Left ventricle myocardium superior (tissue), 1 donor: ENCODE results near the gene SLC25A51. TPM values are rescaled to one million over a fixed set of nuclear protein-coding genes. Genes with fewer than 3 reads are reported as not detected.

Experiments
- ATAC-seq: fragments of 200-7000 bp; cut with Tn5 transposase; one replicate; pipeline ENCODE4 v1.9.1; 2020; ENCODE audit warnings: mild to moderate bottlenecking, moderate library complexity
- DNase-seq: peaks from one replicate; pipeline ENCODE4 v3.0.0-alpha.2; 2020
- intact Hi-C: fragments of 100-400 bp; cut with micrococcal nuclease; formaldehyde crosslinking; loops from one replicate; pipeline ENCODE4 v1.11.0; 2022
- total RNA-seq: library from RNA; stranded (reverse); fragmentation: NEBNext Ultra II Directional; extraction: Animal tissue kit (Norgen Biotek cat#: 25700); gene quantifications from one replicate; pipeline ENCODE4 v1.2.1, GENCODE V29; 2021
- donor health status: DM: no; HTN: yes; CAD: no; lungs with severe emphysema.

The SLC25A51 gene
- total RNA-seq, 1 donor from 2014 or later = 23.0 TPM

DNA sequence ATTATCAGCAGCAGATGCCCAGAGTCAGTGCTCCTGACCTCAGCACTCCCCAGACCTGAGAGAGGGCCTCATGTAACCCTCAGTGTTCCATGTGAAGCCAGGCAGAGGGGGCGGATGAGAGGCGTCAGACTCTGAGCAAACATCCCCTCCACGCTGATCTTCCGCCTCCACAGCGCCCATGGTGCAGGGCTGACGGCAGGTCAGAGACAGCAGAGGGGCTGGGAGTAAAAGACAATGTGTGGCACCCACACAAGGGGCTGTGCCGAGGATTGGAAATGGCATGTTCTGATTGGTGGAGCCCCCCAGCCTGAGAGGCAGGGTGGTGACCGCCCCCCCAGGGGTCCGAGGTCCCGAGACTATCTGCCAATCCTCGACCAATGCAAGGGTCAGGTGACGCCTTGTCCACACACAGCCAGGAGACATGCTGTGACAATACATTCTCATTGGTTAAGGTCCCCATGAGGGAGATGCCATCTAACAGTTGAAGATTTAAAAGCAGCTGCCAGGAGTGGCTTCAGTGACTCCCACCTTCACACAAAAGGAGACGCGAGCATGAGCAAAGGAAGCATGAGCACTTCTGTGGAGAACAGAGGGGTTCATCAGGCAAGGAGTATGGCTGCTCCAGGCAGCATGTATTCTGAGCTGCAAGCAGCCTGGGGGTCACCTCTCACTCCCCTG lies 19.3 kb upstream of the SLC25A51 start:
- intact Hi-C loops = loop anchor here (10.0 kb wide), 1 partner anchor 142 kb away; the partner anchor contains the start of gene SHB
- DNase-seq (no peak), ATAC-seq (no peak)

DNA sequence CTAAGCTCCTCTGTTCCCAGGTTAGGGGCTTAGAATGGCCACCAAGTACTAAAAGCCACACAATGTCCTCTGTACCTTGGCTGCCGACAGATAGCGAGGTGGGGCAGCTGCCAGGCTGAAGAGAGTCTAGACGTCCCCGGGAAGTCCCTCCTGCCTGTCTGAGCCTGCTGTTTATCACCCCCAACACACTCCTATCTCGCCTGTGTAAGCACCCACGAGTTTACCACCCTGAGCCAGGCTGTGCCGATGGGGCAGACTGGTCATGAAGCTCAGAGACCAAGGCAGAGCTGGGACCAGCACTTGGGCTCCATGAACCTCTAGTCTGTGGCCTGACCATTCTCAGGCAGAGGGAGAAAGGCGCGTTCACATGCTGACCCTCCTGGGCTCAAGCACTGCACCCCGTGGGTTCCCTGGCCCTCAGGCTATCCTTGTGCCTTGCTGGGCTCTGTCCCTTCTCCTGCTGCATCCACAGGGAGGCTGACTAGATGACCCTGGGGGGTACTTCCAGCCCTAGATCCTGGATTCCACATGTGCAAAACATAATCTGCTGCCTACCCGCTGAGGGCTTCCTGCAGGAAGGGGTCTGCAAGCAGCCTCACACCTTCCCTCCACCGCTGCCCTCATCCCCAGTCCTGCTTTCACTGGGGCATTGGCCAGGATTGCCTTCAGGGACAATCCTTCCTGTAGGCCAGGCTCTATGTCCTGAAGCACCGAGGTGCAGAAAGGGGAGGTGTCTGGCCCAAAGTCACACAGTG lies 18.6 kb upstream of the SLC25A51 start:
- intact Hi-C loops = loop anchor here (10.0 kb wide), 1 partner anchor 142 kb away; the partner anchor contains the start of gene SHB
- ATAC-seq = peak; percentile 94
- DNase-seq = peak; percentile 78

DNA sequence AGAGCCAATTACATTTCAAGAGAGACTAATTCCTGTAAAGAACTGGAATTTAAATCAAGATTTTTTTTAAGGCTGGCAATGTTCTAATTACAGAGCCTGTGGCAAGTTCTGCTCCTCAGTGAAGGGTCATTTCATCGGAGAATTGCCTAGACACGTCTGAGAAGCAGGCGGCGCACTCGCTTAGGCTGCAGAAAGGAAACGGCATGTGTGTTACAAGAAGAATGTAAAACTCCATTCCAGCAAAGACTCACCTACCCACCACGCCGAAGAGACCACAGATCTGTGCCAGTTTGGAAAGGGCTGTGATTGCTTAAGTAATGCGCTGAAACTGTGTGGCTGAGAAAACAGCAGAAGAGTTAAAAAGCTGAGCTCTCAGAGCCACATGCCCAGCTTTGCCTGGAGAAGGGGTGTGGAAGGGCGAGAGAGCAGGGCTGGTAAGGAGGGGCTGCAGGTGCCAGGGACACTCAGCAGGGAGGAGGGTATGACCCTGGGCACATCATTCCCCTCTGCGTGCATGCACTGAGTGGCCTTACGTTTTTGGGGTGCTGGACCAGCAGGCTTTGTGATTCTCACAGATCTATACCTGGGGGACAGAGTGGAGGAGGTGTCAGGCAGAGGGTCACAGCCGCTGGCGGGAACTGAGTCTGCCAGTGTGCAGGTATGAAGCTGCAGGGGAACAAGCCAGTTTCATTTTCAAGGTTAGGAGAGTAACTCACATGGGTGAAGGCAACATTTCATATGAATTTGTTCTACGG lies 17.8 kb upstream of the SLC25A51 start:
- peak; percentile 2 for ATAC-seq
- intact Hi-C loops = loop anchor here (10.0 kb wide), 1 partner anchor 143 kb away; the partner anchor contains the start of gene SHB
- no peak for DNase-seq

DNA sequence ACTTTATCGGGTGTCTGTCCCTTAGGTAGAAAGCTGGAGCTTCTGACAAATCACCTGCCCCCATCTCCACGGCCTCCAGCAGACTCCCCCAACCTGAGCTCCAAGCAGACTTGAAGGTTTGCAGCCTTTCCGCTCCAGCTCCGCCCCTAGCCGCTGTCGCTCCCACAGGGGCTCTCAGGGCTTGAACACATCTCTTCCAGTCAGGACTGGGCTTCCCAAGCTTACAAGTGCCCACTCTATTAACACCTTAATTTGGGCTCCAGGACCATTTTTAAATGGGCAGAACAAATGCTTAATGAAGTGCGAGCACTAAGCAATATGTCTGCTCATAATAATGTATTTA lies 17.2 kb upstream of the SLC25A51 start:
- intact Hi-C loops = loop anchor here (10.0 kb wide), 1 partner anchor 144 kb away; the partner anchor contains the start of gene SHB
- DNase-seq (no peak), ATAC-seq (no peak)

DNA sequence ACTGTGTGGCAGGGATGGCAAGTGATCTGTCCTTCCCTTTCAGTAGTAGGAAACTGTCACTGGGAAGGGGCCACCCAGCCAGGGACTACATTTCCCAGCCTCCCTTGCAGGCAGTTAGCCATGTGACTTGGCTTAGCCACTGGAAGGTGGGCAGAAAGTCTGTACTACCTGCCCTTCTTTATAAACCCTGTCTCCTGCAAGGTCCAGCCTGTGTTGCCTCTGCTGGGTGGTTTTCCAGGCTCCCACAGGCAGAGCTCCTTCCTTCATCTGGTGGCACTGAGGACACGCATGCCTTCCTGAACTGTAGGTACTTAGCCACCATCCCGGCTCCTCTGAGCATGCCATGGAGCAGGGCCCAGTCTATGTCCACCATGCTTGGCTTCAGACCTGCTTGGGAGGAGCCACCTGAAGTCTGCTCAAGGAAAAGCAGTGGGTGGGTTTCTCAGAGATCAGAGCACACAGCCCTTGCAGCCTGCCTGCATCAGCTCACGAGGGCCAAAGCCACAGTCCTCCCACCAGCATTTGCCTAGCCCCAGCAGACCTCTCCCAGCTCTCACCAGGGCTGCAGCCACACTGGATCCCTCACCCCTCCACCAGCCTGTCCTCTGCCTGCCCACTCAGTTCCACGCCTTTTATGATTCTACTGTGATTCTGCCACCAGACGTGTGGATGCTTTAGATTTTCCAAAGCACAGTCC lies 16.7 kb upstream of the SLC25A51 start:
- no peak for DNase-seq

DNA sequence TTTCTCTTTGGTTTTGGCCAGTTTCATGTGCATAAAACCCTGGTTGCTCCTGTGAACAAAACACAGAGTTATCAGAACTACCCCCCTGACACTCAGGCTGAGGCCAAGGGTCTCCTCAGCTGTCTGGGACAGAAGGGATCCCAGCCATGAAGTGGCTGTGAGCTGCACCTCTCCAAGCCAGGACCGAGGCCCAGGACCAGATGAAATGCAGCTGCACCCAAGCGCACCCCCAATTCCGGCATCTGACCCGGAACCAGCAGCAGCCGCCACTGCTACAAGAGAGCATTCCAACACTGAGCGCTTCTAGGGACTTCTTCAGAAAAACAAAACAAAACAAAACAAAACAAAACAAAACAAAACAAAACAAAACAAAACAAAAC lies 16.0 kb upstream of the SLC25A51 start:
- intact Hi-C loops = loop anchor here (5.0 to 10.0 kb wide), 3 partner anchors 55 to 242 kb away; partner anchors contain the start of gene SHB
- ATAC-seq (no peak), DNase-seq (no peak)

More for the DNA sequence above, 16.7 kb upstream of the SLC25A51 start:
- intact Hi-C loops = loop anchor here (10.0 kb wide), 1 partner anchor 144 kb away; the partner anchor contains the start of gene SHB
- no peak for ATAC-seq

DNA sequence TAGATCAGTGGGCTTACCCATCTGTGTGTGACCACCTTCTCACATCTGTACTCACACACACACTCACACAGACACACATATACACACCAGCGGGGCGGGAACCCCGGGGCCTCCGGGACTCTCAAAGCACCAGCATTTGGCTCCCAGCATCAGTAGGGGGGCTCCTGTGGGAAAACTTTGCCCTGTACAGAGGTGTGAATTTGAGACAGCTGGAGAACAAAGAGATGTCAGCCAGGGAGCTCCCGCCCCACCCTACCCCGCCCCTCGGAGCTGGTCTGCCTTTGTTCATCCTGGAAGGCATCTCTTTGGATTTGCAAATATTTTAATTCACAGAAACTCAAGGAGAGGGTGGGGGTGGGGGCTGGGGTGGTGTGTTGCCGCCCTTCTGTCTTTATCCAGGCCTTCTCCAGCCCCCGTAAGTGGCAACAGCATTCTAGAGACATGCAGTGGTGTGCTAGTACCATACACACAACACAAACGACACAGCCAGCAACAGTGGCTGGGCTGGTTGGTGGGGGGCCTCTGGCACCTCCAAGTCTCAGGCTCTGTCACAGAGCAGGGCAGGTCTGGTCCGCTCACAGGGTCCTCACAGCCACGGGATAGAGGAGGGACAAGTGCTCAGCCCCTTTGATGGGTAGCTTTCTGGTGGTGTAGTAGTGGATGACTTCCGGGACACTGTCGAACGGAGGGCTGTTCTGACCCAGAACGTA lies 15.5 kb upstream of the SLC25A51 start:
- DNase-seq = no peak
- ATAC-seq = no peak
- intact Hi-C loops = loop anchor here (5.0 to 10.0 kb wide), 2 partner anchors 55 to 243 kb away; no protein-coding TSS in a partner anchor

DNA sequence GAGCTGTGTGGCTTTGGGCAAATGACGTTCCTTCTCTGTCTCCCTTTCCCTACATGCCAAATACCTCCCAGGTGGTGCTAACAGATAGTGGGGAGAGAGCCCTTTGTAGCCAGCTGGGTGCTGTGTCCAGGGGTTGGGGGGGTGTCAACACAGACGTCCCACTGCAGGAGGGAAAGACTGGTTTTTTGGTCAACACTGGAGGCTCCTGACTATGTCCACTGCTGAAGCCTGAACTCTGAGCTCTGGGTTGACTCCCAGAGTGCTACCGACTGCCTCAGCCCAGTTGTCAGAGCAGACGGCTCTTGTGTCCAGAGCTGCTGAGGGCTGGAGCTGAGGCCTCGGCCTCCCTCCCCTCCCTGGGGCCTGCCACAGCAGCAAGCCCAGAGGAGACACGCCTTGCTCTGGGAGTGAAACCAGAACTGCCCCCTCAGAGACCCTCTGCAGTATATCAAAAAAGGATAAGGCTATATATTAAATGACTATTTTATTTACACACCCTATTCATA lies 14.8 kb upstream of the SLC25A51 start:
- intact Hi-C loops = loop anchor here (5.0 to 10.0 kb wide), 2 partner anchors 56 to 244 kb away; no protein-coding TSS in a partner anchor
- no peak for DNase-seq
- no peak for ATAC-seq

DNA sequence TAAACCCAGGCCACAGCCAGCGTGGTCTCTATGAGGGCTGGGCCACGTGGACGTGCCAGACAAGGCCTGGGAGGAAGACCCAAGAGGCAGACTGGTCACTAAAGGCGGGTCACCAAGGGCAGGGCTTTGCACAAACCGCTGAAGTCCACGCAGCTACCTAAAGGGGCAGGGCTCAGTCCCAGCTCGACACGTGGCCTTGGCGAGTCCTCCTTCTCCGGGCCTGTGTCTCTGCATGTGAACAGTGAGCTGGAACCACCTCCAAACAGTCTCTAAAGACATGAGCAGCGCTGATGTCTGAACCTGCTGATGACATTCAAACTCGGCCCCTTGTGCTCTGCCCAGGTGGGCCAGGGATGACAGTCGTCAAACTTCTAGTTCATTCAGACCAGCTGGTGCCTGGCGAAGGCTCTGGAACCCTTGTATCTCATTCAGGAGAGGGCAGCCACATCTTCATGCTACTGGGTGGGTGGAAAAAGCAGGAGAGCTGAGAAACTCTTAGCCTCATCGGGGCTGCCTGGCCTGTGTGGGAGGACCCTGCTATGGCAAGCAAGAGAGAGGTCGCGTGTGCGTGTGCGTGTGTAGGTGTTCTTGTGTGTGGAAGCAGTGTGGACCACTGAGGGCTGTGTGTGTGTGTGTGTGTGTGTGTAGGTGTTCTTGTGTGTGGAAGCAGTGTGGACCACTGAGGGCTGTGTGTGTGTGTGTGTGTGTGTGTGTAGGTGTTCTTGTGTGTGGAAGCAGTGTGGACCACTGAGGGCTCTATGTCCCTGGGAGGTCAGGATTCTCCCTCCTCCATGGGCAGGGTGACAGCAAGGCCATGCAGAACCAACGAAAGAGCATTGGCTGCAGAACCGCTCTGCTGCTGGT lies 14.1 kb upstream of the SLC25A51 start:
- intact Hi-C loops = loop anchor here (5.0 to 10.0 kb wide), 2 partner anchors 57 to 244 kb away; no protein-coding TSS in a partner anchor
- ATAC-seq = no peak
- no peak for DNase-seq

DNA sequence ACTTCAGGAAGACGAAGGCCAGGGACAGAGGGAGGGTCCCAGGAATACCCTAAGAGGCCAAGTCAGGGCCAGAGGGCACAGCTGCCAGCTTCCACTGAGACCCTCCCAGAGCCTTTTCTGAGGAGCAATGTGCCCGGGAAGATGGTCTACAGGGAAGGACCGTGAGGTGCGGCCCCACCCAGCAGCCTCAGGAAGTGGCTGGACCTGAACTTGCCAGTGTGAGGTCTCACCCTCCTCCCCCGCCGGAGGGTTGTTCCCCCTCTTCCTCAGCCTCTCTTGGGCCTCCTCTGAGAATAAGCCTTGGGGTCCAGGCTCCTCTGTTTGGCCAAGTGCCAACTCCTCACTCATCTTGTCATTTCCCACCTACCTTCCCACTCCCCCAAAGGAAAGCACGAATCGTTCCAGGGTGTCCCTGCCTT lies 13.4 kb upstream of the SLC25A51 start:
- no peak for ATAC-seq
- intact Hi-C loops = loop anchor here (5.0 to 10.0 kb wide), 2 partner anchors 57 to 245 kb away; no protein-coding TSS in a partner anchor
- DNase-seq = no peak

DNA sequence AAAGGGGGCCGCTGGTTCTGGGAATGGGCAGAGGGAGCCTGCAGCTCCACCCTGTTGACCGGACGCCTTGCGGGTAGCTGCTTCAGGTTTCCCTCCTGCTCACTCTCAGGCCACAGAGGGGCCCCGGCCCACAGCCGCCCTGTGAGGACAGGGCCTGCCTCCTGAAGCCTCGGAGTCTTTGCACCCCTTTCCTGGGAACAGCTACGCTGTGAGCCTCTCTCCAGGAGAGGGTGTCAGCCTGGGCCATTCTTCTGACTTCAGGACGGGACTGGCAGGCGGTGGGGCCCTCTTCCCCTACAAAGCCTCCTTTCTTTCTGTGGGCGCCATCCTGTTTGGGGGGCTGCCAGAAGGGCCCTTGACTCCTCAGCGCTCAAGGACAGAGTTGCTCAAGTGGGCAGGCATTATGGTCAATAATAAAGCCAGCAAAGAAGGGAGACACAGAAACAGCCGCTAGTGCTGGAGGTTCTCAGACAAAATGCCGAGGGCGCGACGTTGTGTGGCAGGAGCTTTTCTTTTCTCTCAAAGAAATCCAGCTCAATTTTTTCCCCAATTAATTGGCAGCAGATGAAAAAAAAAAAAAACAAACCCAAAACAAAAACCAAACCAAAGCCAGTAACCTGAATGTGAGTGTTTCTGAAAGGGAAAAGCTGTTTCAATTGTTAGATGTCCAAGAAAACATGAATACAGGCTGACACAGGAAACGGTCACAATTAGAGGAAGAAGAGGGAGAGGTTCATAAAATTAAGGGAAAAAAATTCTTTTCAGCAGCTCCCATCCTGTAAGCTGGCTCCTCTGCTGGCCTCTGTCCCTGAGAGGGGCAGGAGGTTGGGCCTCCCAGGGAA lies 12.8 kb upstream of the SLC25A51 start:
- peak; percentile 6 for ATAC-seq
- no peak for DNase-seq
- intact Hi-C loops = loop anchor here (5.0 to 10.0 kb wide), 2 partner anchors 58 to 246 kb away; no protein-coding TSS in a partner anchor

DNA sequence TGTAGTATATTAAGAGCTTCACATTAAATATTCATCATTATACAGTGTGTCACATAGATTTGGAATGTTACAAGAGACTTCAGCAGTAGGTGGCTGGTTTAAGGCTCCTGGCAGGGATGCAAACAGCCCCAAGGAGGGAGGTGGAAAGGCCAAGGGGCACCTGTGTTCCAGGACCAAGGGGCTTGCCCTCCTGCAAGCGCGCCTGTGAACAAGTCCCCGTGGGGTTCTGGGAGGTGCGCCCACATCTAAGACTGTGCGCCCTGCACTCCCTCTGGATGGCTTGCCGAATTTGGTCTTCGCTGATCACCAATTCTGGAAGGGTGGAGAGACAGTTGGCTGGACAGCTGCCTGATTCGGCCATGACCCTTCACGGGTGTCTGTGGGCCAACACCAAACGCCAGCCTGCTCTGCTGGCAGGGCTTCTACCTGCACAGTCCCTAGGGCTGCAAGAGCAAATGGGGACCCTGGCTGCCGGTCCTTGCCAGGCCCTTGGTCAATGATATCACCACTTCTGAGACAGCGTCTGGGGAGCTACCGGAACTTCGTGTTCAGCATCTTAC lies 12.1 kb upstream of the SLC25A51 start:
- intact Hi-C loops = loop anchor here (5.0 to 10.0 kb wide), 2 partner anchors 59 to 246 kb away; no protein-coding TSS in a partner anchor
- ATAC-seq = no peak
- no peak for DNase-seq

DNA sequence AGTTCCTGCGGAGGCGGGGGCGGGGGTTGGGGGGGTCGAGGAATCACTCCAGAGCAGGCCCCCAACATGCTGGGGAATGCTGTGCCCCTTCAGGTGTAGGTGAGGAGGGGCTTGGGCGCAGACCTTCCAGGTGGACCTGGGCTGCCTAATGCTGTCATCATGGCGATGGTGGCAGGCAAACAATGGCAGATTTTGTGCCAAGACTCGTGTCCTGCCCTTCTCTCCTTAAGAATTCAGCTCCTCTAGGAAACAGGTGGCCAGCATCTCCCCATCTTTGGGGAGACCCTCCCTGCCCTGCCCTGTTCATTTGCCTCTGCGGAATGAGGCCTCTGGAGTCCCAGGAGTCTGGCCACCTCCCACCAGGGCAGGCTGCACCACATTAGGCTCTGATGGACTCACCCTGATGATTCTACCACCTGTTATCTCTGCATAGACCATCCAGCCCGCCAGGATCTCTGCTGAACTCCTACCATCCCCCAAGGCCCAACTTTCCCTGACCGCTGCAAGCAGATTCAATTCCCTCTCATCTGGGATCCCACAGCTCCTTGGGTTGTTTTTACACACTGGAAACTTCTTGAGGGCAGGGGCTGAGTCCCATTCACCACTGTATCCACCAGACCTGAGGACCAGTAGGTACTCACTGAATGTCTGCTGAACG lies 10.9 kb upstream of the SLC25A51 start:
- no peak for ATAC-seq
- intact Hi-C loops = loop anchor here (5.0 to 10.0 kb wide), 2 partner anchors 60 to 247 kb away; no protein-coding TSS in a partner anchor
- no peak for DNase-seq

DNA sequence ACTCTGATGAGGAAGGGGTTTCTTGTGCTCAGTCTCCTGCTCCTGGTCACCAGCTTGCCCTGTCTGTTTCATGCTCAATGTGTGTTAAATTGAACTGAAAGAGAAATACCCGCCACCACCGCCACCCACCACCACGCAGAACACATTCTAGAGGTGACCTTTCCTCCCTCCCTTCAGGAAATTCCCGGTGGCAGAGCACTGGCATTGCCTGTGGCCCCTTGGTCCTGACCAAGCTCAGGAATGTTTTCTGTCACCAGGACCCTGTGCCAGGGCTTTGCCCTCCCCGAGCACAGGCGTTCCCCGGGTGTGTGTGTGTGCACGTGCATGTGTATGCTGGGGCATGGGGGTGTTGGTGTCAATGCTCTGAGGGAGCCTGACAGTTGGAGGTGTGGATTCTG lies 10.2 kb upstream of the SLC25A51 start:
- intact Hi-C loops = loop anchor here (10.0 kb wide), 1 partner anchor 61 kb away; no protein-coding TSS in a partner anchor
- ATAC-seq = no peak
- DNase-seq = no peak
